ENCODE measurements around the gene POU2F1.

Gene POU2F1

GRCh38 chr1:167333124-167333523 lies 112.4 kb downstream of the POU2F1 start:
- H3K4me3 ChIP-seq (ENCODE audit: low read depth, low read length), result no peak overlapping the region

GRCh38 chr1:167333703-167334102 lies 113.0 kb downstream of the POU2F1 start:
- no peaks in the 10 kb centered on the region for H3K9me3 ChIP-seq (ENCODE audit: severe bottlenecking)
- no peaks in the 10 kb centered on the region for H3K27me3 ChIP-seq (ENCODE audit: insufficient read depth, low read depth, severe bottlenecking)
- H3K4me3 ChIP-seq (ENCODE audit: low read depth, low read length), result no peak overlapping the region
- no peaks in the 10 kb centered on the region for H3K36me3 ChIP-seq
- DNase-seq, result no peak
- H3K27ac ChIP-seq, result no peak overlapping the region
- no peak for TF ChIP-seq CTCF (IDR thresholded peaks at IDR 0.05; ENCODE audit: low read depth, low read length)

More at GRCh38 chr1:167333124-167333523, 112.4 kb downstream of the POU2F1 start:
- Histone ChIP-seq H3K36me3 (no peaks in the 10 kb centered on the region), H3K9me3 (ENCODE audit: severe bottlenecking) (no peaks in the 10 kb centered on the region), H3K27ac (no peak overlapping the region), H3K27me3 (ENCODE audit: insufficient read depth, low read depth, severe bottlenecking) (no peaks in the 10 kb centered on the region)
- DNase-seq, result no peak
- no peak for TF ChIP-seq CTCF (IDR thresholded peaks at IDR 0.05; ENCODE audit: low read depth, low read length)

GRCh38 chr1:167339405-167339804 lies 118.7 kb downstream of the POU2F1 start:
- no peak for TF ChIP-seq CTCF (IDR thresholded peaks at IDR 0.05; ENCODE audit: low read depth, low read length)
- DNase-seq, result no peak
- no peak overlapping the region for H3K27ac ChIP-seq

GRCh38 chr1:167342846-167343245 lies 122.2 kb downstream of the POU2F1 start:
- no peak for TF ChIP-seq CTCF (IDR thresholded peaks at IDR 0.05; ENCODE audit: low read depth, low read length)
- Histone ChIP-seq H3K27me3 (ENCODE audit: insufficient read depth, low read depth, severe bottlenecking) (no peaks in the 10 kb centered on the region), H3K9me3 (ENCODE audit: severe bottlenecking) (no peaks in the 10 kb centered on the region), H3K27ac (no peak overlapping the region), H3K4me3 (ENCODE audit: low read depth, low read length) (no peak overlapping the region), H3K36me3 (no peaks in the 10 kb centered on the region; the same call in 1 of the 2 replicates)
- no peak for DNase-seq

More at GRCh38 chr1:167339405-167339804, 118.7 kb downstream of the POU2F1 start:
- H3K27me3 ChIP-seq (ENCODE audit: insufficient read depth, low read depth, severe bottlenecking), result no peaks in the 10 kb centered on the region
- H3K36me3 ChIP-seq, result no peaks in the 10 kb centered on the region
- no peak overlapping the region for H3K4me3 ChIP-seq (ENCODE audit: low read depth, low read length)
- no peaks in the 10 kb centered on the region for H3K9me3 ChIP-seq (ENCODE audit: severe bottlenecking)

- no peak for TF ChIP-seq CTCF (IDR thresholded peaks at IDR 0.05; ENCODE audit: low read depth, low read length)
- no peaks in the 10 kb centered on the region; the same call in 1 of the 2 replicates for H3K36me3 ChIP-seq
- no peak overlapping the region for H3K27ac ChIP-seq
- no peaks in the 10 kb centered on the region for H3K9me3 ChIP-seq (ENCODE audit: severe bottlenecking)
- no peak overlapping the region for H3K4me3 ChIP-seq (ENCODE audit: low read depth, low read length)
- DNase-seq, result no peak
- no peaks in the 10 kb centered on the region for H3K27me3 ChIP-seq (ENCODE audit: insufficient read depth, low read depth, severe bottlenecking)
These were observed 123.4 kb downstream of the POU2F1 start for GRCh38 chr1:167344112-167344511.

Measured in WERI-Rb-1 (cell line).